HepG2 (cell line): ENCODE measurements around the gene FIBP. TPM values are rescaled to one million over a fixed set of nuclear protein-coding genes. Genes with fewer than 3 reads are reported as not detected.

Source experiments
- AGO1 ChIP-seq: fragments of 200-400 bp; formaldehyde crosslinking; IDR thresholded peaks from 2 replicates; pipeline ENCODE4 v1.6.1; 2017; ENCODE audit warnings: mild to moderate bottlenecking, low read depth, low read length, moderate library complexity; ENCODE audit not compliant: poor library complexity, severe bottlenecking
- ARNT ChIP-seq: fragments of 450-650 bp; IDR thresholded peaks from 2 replicates; pipeline ENCODE4 v1.6.1; 2017
- CBX5 ChIP-seq: sonication (generic); formaldehyde crosslinking; IDR thresholded peaks from 2 replicates; pipeline ENCODE4 v1.4.0; 2020; ENCODE audit warnings: missing genetic modification reagents, borderline replicate concordance
- GABPB1 ChIP-seq: IDR thresholded peaks from 2 replicates; pipeline ENCODE4 v1.6.1; 2016; ENCODE audit warnings: mild to moderate bottlenecking, missing genetic modification reagents, moderate library complexity, missing compliant biosample characterization
- GATAD2A ChIP-seq: IDR thresholded peaks from 2 replicates; pipeline ENCODE4 v1.6.1; 2016
- HOXA3 ChIP-seq: sonication (generic); formaldehyde crosslinking; IDR thresholded peaks from 2 replicates; pipeline ENCODE4 v1.5.0; 2020; ENCODE audit warnings: missing genetic modification reagents
- KDM2A ChIP-seq: sonication (generic); formaldehyde crosslinking; IDR thresholded peaks from 2 replicates; pipeline ENCODE4 v1.4.0; 2020; ENCODE audit warnings: low read depth, missing genetic modification reagents, borderline replicate concordance
- KDM4B ChIP-seq: sonication (generic); formaldehyde crosslinking; IDR thresholded peaks from 2 replicates; pipeline ENCODE4 v1.4.0; 2020; ENCODE audit warnings: missing genetic modification reagents
- KLF16 ChIP-seq, 2 experiments: sonication (generic) in 1 of 2; formaldehyde crosslinking in 1 of 2; IDR thresholded peaks; 2 replicates each; pipeline versions ENCODE4 v1.6.1 to v1.8.0; 2016 to 2023; ENCODE audit warnings: missing genetic modification reagents in 2 of 2, missing compliant biosample characterization in 1 of 2
- MIER2 ChIP-seq: IDR thresholded peaks from 2 replicates; pipeline ENCODE4 v1.6.1; 2016; ENCODE audit warnings: missing biosample characterization, missing genetic modification reagents
- MYC ChIP-seq: sonication (generic); formaldehyde crosslinking; IDR thresholded peaks from 2 replicates; pipeline ENCODE4 v1.9.0; 2021; ENCODE audit warnings: missing genetic modification reagents, borderline replicate concordance
- RARG ChIP-seq: sonication (generic); formaldehyde crosslinking; IDR thresholded peaks from 2 replicates; pipeline ENCODE4 v1.4.0; 2020; ENCODE audit warnings: low read depth, mild to moderate bottlenecking, missing genetic modification reagents
- SETDB1 ChIP-seq: sonication (generic); formaldehyde crosslinking; IDR thresholded peaks from 2 replicates; pipeline ENCODE4 v1.5.1; 2020; ENCODE audit warnings: missing genetic modification reagents, mild to moderate bottlenecking, borderline replicate concordance
- SOX5 ChIP-seq: IDR thresholded peaks from 2 replicates; pipeline ENCODE4 v1.6.1; 2016; ENCODE audit warnings: borderline replicate concordance
- SYNCRIP ChIP-seq: fragments of 200-400 bp; formaldehyde crosslinking; IDR thresholded peaks from 2 replicates; pipeline ENCODE4 v1.6.1; 2018; ENCODE audit warnings: mild to moderate bottlenecking, low read depth, low read length; ENCODE audit not compliant: insufficient read depth
- ZNF205 ChIP-seq: IDR thresholded peaks from 2 replicates; pipeline ENCODE4 v1.6.1; 2018; ENCODE audit warnings: missing biosample characterization, missing genetic modification reagents
- ZNF441 ChIP-seq: sonication (generic); formaldehyde crosslinking; IDR thresholded peaks from 2 replicates; pipeline ENCODE4 v1.7.0; 2021; ENCODE audit warnings: missing genetic modification reagents, borderline replicate concordance
- ZNF572 ChIP-seq: sonication (generic); formaldehyde crosslinking; IDR thresholded peaks from 2 replicates; pipeline ENCODE4 v1.5.1; 2020; ENCODE audit warnings: mild to moderate bottlenecking, missing genetic modification reagents
- polyA plus RNA-seq, 8 experiments: library from polyadenylated mRNA; depleted of rRNA in 3 of 8; stranded (reverse) in 7 of 8; unstranded in 1 of 8; fragments of >200 nt; fragmentation: Illumina TruSeq in 4 of 8; extraction: Trizol in 4 of 8; gene quantifications; 2 replicates each; pipeline versions ENCODE4 v1.2.1 to v1.2.3, GENCODE V29; 2011 to 2016; ENCODE audit warnings: low read depth in 4 of 8, missing spikeins in 1 of 8, mixed read lengths in 1 of 8; ENCODE audit not compliant: insufficient read depth in 1 of 8
- total RNA-seq, 5 experiments: library from RNA; depleted of rRNA; stranded (reverse); fragments of >200 nt; fragmentation: Illumina TruSeq; extraction: Trizol; gene quantifications; 2 replicates each; pipeline ENCODE4 v1.2.3, GENCODE V29; 2016; ENCODE audit warnings: low read depth in 1 of 5
- TF ChIP-seq, protein P1 (sequence below): sonication (generic); formaldehyde crosslinking; IDR thresholded peaks from 2 replicates; pipeline ENCODE4 v1.4.0; 2020; ENCODE audit warnings: missing genetic modification reagents
- TF ChIP-seq, protein P2 (sequence below): sonication (generic); formaldehyde crosslinking; IDR thresholded peaks from 2 replicates; pipeline ENCODE4 v1.4.0; 2020; ENCODE audit warnings: missing genetic modification reagents
- TF ChIP-seq, protein P3 (sequence below): IDR thresholded peaks from 2 replicates; pipeline ENCODE4 v1.4.0; 2020; ENCODE audit warnings: mild to moderate bottlenecking, missing genetic modification reagents
- TF ChIP-seq, protein P4 (sequence below), 2 experiments: sonication (generic) in 1 of 2; formaldehyde crosslinking in 1 of 2; IDR thresholded peaks; 2 replicates each; pipeline versions ENCODE4 v1.4.0 to v1.6.1; 2018 to 2020; ENCODE audit warnings: missing genetic modification reagents in 2 of 2, borderline replicate concordance in 1 of 2, low read depth in 1 of 2, mild to moderate bottlenecking in 1 of 2, missing biosample characterization in 1 of 2

FIBP gene
- total and polyA plus RNA-seq, 2 of the 13 experiments (the other 11 are each of a cell fraction or from before 2014, with no cell fraction given), result 42.9 to 62.1 TPM

DNA sequence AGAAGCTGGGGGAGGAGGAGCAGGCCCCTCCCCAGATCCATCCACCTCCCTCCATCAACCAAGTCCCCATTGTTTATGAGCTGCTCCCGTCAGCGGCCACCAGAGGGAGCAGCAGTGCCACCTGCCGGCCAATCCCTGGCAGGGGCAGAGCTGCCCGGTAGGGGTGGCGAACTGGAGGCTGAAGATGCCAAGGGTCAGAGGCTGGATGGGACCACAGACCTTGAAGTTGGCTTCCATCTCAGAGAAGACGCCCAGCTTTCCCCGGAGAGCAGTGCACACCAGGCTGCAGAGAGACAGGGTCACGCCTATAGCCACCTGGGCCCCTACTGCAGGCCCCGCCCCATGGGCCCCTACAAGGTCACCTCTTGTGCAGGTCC lies 3.6 kb downstream of the FIBP start (continued):
- peak; percentile 29 for TF ChIP-seq AGO1
- TF ChIP-seq ARNT, result no peak
- peak; percentile 61; the same call in 1 of the 2 replicates for TF ChIP-seq GATAD2A (CRISPR knock-in tag)
- TF ChIP-seq ZNF441 (CRISPR knock-in tag), result 0 out of 2 replicates have a peak, but pooled peaks have one; percentile 32
- no peak for TF ChIP-seq RARG (CRISPR knock-in tag)
- 0 out of 2 replicates have a peak, but pooled peaks have one; percentile 12 for TF ChIP-seq SOX5 (CRISPR knock-in tag)
- no peak for TF ChIP-seq SETDB1 (CRISPR knock-in tag)
- TF ChIP-seq KLF16 (CRISPR knock-in tag; IDR thresholded peaks at IDR 0.05), result peak in 1 of 2 experiments; percentile 63; a peak in 1 of 4 replicates
- peak; percentile 57; the same call in 1 of the 2 replicates for TF ChIP-seq HOXA3 (CRISPR knock-in tag)
- TF ChIP-seq, protein P1, sequence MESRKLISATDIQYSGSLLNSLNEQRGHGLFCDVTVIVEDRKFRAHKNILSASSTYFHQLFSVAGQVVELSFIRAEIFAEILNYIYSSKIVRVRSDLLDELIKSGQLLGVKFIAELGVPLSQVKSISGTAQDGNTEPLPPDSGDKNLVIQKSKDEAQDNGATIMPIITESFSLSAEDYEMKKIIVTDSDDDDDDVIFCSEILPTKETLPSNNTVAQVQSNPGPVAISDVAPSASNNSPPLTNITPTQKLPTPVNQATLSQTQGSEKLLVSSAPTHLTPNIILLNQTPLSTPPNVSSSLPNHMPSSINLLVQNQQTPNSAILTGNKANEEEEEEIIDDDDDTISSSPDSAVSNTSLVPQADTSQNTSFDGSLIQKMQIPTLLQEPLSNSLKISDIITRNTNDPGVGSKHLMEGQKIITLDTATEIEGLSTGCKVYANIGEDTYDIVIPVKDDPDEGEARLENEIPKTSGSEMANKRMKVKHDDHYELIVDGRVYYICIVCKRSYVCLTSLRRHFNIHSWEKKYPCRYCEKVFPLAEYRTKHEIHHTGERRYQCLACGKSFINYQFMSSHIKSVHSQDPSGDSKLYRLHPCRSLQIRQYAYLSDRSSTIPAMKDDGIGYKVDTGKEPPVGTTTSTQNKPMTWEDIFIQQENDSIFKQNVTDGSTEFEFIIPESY (CRISPR knock-in tag), result peak; percentile 48; the same call in 1 of the 2 replicates
- TF ChIP-seq ZNF205, result peak; percentile 69; the same call in 1 of the 2 replicates
- peak; percentile 72; the same call in 1 of the 2 replicates for TF ChIP-seq KDM4B (CRISPR knock-in tag)
- peak; percentile 63; the same call in 1 of the 2 replicates for TF ChIP-seq CBX5 (CRISPR knock-in tag)
- peak; percentile 75; the same call in 1 of the 2 replicates for TF ChIP-seq ZNF572
- TF ChIP-seq SYNCRIP, result no peak
- TF ChIP-seq, protein P2, sequence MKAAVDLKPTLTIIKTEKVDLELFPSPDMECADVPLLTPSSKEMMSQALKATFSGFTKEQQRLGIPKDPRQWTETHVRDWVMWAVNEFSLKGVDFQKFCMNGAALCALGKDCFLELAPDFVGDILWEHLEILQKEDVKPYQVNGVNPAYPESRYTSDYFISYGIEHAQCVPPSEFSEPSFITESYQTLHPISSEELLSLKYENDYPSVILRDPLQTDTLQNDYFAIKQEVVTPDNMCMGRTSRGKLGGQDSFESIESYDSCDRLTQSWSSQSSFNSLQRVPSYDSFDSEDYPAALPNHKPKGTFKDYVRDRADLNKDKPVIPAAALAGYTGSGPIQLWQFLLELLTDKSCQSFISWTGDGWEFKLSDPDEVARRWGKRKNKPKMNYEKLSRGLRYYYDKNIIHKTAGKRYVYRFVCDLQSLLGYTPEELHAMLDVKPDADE (CRISPR knock-in tag), result no peak
- TF ChIP-seq KDM2A (CRISPR knock-in tag), result peak; percentile 78
- TF ChIP-seq, protein P3, sequence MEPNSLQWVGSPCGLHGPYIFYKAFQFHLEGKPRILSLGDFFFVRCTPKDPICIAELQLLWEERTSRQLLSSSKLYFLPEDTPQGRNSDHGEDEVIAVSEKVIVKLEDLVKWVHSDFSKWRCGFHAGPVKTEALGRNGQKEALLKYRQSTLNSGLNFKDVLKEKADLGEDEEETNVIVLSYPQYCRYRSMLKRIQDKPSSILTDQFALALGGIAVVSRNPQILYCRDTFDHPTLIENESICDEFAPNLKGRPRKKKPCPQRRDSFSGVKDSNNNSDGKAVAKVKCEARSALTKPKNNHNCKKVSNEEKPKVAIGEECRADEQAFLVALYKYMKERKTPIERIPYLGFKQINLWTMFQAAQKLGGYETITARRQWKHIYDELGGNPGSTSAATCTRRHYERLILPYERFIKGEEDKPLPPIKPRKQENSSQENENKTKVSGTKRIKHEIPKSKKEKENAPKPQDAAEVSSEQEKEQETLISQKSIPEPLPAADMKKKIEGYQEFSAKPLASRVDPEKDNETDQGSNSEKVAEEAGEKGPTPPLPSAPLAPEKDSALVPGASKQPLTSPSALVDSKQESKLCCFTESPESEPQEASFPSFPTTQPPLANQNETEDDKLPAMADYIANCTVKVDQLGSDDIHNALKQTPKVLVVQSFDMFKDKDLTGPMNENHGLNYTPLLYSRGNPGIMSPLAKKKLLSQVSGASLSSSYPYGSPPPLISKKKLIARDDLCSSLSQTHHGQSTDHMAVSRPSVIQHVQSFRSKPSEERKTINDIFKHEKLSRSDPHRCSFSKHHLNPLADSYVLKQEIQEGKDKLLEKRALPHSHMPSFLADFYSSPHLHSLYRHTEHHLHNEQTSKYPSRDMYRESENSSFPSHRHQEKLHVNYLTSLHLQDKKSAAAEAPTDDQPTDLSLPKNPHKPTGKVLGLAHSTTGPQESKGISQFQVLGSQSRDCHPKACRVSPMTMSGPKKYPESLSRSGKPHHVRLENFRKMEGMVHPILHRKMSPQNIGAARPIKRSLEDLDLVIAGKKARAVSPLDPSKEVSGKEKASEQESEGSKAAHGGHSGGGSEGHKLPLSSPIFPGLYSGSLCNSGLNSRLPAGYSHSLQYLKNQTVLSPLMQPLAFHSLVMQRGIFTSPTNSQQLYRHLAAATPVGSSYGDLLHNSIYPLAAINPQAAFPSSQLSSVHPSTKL (CRISPR knock-in tag), result 0 out of 2 replicates have a peak, but pooled peaks have one; percentile 41
- TF ChIP-seq GABPB1, result peak; percentile 48
- peak; percentile 50; the same call in 1 of the 2 replicates for TF ChIP-seq MYC
- TF ChIP-seq, protein P4, sequence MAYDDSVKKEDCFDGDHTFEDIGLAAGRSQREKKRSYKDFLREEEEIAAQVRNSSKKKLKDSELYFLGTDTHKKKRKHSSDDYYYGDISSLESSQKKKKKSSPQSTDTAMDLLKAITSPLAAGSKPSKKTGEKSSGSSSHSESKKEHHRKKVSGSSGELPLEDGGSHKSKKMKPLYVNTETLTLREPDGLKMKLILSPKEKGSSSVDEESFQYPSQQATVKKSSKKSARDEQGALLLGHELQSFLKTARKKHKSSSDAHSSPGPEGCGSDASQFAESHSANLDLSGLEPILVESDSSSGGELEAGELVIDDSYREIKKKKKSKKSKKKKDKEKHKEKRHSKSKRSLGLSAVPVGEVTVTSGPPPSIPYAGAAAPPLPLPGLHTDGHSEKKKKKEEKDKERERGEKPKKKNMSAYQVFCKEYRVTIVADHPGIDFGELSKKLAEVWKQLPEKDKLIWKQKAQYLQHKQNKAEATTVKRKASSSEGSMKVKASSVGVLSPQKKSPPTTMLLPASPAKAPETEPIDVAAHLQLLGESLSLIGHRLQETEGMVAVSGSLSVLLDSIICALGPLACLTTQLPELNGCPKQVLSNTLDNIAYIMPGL (CRISPR knock-in tag; IDR thresholded peaks at IDR 0.05; ENCODE audit: borderline replicate concordance in 1 of 2, low read depth in 1 of 2), result peak; percentile 85 to 90; a peak in 3 of 4 replicates
- 0 out of 2 replicates have a peak, but pooled peaks have one; percentile 33 for TF ChIP-seq MIER2
